Measurements from ENCODE around the gene OVAAL.

The OVAAL gene

GRCh38 chr1:180606155-180606554 is 47.4 kb downstream of the OVAAL start:
- DNase-seq (ENCODE audit: low read depth) = no peak

GRCh38 chr1:180609643-180610555 is 51.1 kb downstream of the OVAAL start:
- no peak for DNase-seq (ENCODE audit: low read depth)

- no peak for DNase-seq (ENCODE audit: low read depth)
Measured at GRCh38 chr1:180610556-180611015, 51.8 kb downstream of the OVAAL start.

GRCh38 chr1:180611016-180611930 is 52.5 kb downstream of the OVAAL start:
- no peak for DNase-seq (ENCODE audit: low read depth)

- no peak for DNase-seq (ENCODE audit: low read depth)
Measured at GRCh38 chr1:180612632-180613031, 53.9 kb downstream of the OVAAL start.

- DNase-seq (ENCODE audit: low read depth) = no peak
Measured at GRCh38 chr1:180614730-180615129, 56.0 kb downstream of the OVAAL start.

GRCh38 chr1:180615493-180616290 is 56.9 kb downstream of the OVAAL start:
- peak; percentile 11 for DNase-seq (ENCODE audit: low read depth)
